T-helper 2 cell treated with Interferon-gamma antibody and Interleukin-4, amounts not matched to agents 5 μg/mL and 100 μg/mL, for 36 hours (primary cell): ENCODE results near the gene ZNF213.
"Not testable (repeated sequence)": the region's sequence is repeated elsewhere in the genome, so short reads cannot be mapped to it uniquely, and the experiment has no call there.

Experiments used
- DNase-seq: peaks from one replicate; pipeline ENCODE4 v3.0.0; 2021; ENCODE audit warnings: low spot score
- H3K27ac Mint-ChIP-seq: one replicate; pipeline ENCODE4 v1.8.0; 2021; ENCODE audit warnings: mild to moderate bottlenecking, mixed read lengths
- H3K27me3 Mint-ChIP-seq: one replicate; pipeline ENCODE4 v1.8.0; 2021; ENCODE audit warnings: low read depth, mixed read lengths
- H3K36me3 Mint-ChIP-seq: one replicate; pipeline ENCODE4 v1.8.0; 2021; ENCODE audit warnings: low read depth, mixed read lengths
- H3K4me1 Mint-ChIP-seq: one replicate; pipeline ENCODE4 v1.8.0; 2021; ENCODE audit warnings: low read depth, mixed read lengths
- H3K4me3 Mint-ChIP-seq: one replicate; pipeline ENCODE4 v1.8.0; 2022; ENCODE audit warnings: mild to moderate bottlenecking, moderate library complexity, mixed read lengths
- H3K9me3 Mint-ChIP-seq: one replicate; pipeline ENCODE4 v1.8.0; 2021; ENCODE audit warnings: mixed read lengths

The ZNF213 gene

GRCh38 chr16:3131755-3132377 lies 3.0 kb upstream of the ZNF213 start:
- peak overlapping the region; percentile 4 for H3K4me3 Mint-ChIP-seq
- peaks cover 26% of the 10 kb centered on the region for H3K36me3 Mint-ChIP-seq
- no peaks in the 10 kb centered on the region for H3K9me3 Mint-ChIP-seq
- H3K27me3 Mint-ChIP-seq: no peaks in the 10 kb centered on the region
- peak overlapping the region; percentile 47 for H3K27ac Mint-ChIP-seq
- peaks cover 41% of the 10 kb centered on the region for H3K4me1 Mint-ChIP-seq
- peak; percentile 34 for DNase-seq

GRCh38 chr16:3133844-3134243 lies 985 bp upstream of the ZNF213 start:
- Mint-ChIP-seq H3K36me3 (peaks cover 20% of the 10 kb centered on the region), H3K9me3 (no peaks in the 10 kb centered on the region), H3K27me3 (no peaks in the 10 kb centered on the region), H3K4me3 (peak overlapping the region; percentile 98), H3K27ac (peak overlapping the region; percentile 94), H3K4me1 (peaks cover 31% of the 10 kb centered on the region)
- DNase-seq: no peak

GRCh38 chr16:3135126-3135715 lies 392 bp downstream of the ZNF213 start:
- peaks cover 12% of the 10 kb centered on the region for H3K36me3 Mint-ChIP-seq
- DNase-seq: no peak
- H3K4me3 Mint-ChIP-seq: peak overlapping the region; percentile 98
- peaks cover 21% of the 10 kb centered on the region for H3K4me1 Mint-ChIP-seq
- no peaks in the 10 kb centered on the region for H3K9me3 Mint-ChIP-seq
- peak overlapping the region; percentile 86 for H3K27ac Mint-ChIP-seq
- H3K27me3 Mint-ChIP-seq: no peaks in the 10 kb centered on the region

GRCh38 chr16:3137267-3137666 lies 2.4 kb downstream of the ZNF213 start:
- peaks cover 14% of the 10 kb centered on the region for H3K36me3 Mint-ChIP-seq
- no peak for DNase-seq
- no peaks in the 10 kb centered on the region for H3K27me3 Mint-ChIP-seq
- no peak overlapping the region for H3K4me3 Mint-ChIP-seq
- H3K9me3 Mint-ChIP-seq: no peaks in the 10 kb centered on the region
- no peak overlapping the region for H3K27ac Mint-ChIP-seq
- peaks cover 15% of the 10 kb centered on the region for H3K4me1 Mint-ChIP-seq

GRCh38 chr16:3138342-3138741 lies 3.5 kb downstream of the ZNF213 start:
- H3K9me3 Mint-ChIP-seq: no peaks in the 10 kb centered on the region
- H3K4me3 Mint-ChIP-seq: no peak overlapping the region
- no peak overlapping the region for H3K27ac Mint-ChIP-seq
- H3K27me3 Mint-ChIP-seq: no peaks in the 10 kb centered on the region
- no peak for DNase-seq
- H3K36me3 Mint-ChIP-seq: peaks cover 15% of the 10 kb centered on the region
- H3K4me1 Mint-ChIP-seq: peaks cover 12% of the 10 kb centered on the region

GRCh38 chr16:3138823-3139426 lies 4.1 kb downstream of the ZNF213 start:
- Mint-ChIP-seq H3K4me1 (peaks cover 10% of the 10 kb centered on the region), H3K4me3 (no peak overlapping the region), H3K9me3 (no peaks in the 10 kb centered on the region), H3K27ac (peak overlapping the region; percentile 20), H3K27me3 (no peaks in the 10 kb centered on the region), H3K36me3 (peaks cover 15% of the 10 kb centered on the region)
- no peak for DNase-seq

GRCh38 chr16:3139561-3139960 lies 4.7 kb downstream of the ZNF213 start:
- H3K27me3 Mint-ChIP-seq, H3K4me1 Mint-ChIP-seq, DNase-seq, H3K4me3 Mint-ChIP-seq, H3K9me3 Mint-ChIP-seq, H3K27ac Mint-ChIP-seq: not testable (repeated sequence)
- H3K36me3 Mint-ChIP-seq: peaks cover 15% of the 10 kb centered on the region

GRCh38 chr16:3140603-3141427 lies 6.0 kb downstream of the ZNF213 start:
- peaks cover 15% of the 10 kb centered on the region for H3K36me3 Mint-ChIP-seq
- H3K4me3 Mint-ChIP-seq: no peak overlapping the region
- H3K9me3 Mint-ChIP-seq: no peaks in the 10 kb centered on the region
- H3K4me1 Mint-ChIP-seq: peaks cover 5% of the 10 kb centered on the region
- H3K27ac Mint-ChIP-seq: no peak overlapping the region
- no peaks in the 10 kb centered on the region for H3K27me3 Mint-ChIP-seq
- DNase-seq: no peak

- no peak for DNase-seq
- Mint-ChIP-seq H3K9me3 (no peaks in the 10 kb centered on the region), H3K36me3 (peaks cover 15% of the 10 kb centered on the region), H3K4me3 (no peak overlapping the region), H3K27ac (no peak overlapping the region), H3K27me3 (no peaks in the 10 kb centered on the region), H3K4me1 (no peaks in the 10 kb centered on the region)
Measured at GRCh38 chr16:3141781-3142311, 7.0 kb downstream of the ZNF213 start.

GRCh38 chr16:3142327-3142726 lies 7.5 kb downstream of the ZNF213 start:
- H3K4me3 Mint-ChIP-seq: no peak overlapping the region

GRCh38 chr16:3142770-3143169 lies 7.9 kb downstream of the ZNF213 start:
- no peak for DNase-seq
- no peaks in the 10 kb centered on the region for H3K9me3 Mint-ChIP-seq
- no peak overlapping the region for H3K27ac Mint-ChIP-seq
- H3K4me3 Mint-ChIP-seq: no peak overlapping the region
- H3K36me3 Mint-ChIP-seq: peaks cover 15% of the 10 kb centered on the region
- H3K27me3 Mint-ChIP-seq: no peaks in the 10 kb centered on the region
- H3K4me1 Mint-ChIP-seq: no peaks in the 10 kb centered on the region

More at GRCh38 chr16:3142327-3142726, 7.5 kb downstream of the ZNF213 start:
- Mint-ChIP-seq H3K9me3 (no peaks in the 10 kb centered on the region), H3K36me3 (peaks cover 15% of the 10 kb centered on the region), H3K4me1 (no peaks in the 10 kb centered on the region), H3K27ac (no peak overlapping the region), H3K27me3 (no peaks in the 10 kb centered on the region)
- DNase-seq: no peak

- Mint-ChIP-seq H3K36me3 (peaks cover 15% of the 10 kb centered on the region), H3K9me3 (no peaks in the 10 kb centered on the region), H3K27me3 (no peaks in the 10 kb centered on the region), H3K4me1 (no peaks in the 10 kb centered on the region), H3K4me3 (no peak overlapping the region), H3K27ac (no peak overlapping the region)
- DNase-seq: no peak
Measured at GRCh38 chr16:3143189-3143588, 8.4 kb downstream of the ZNF213 start.

- Mint-ChIP-seq H3K9me3 (no peaks in the 10 kb centered on the region), H3K4me3 (no peak overlapping the region), H3K36me3 (peaks cover 15% of the 10 kb centered on the region), H3K27ac (no peak overlapping the region), H3K4me1 (no peaks in the 10 kb centered on the region), H3K27me3 (no peaks in the 10 kb centered on the region)
- DNase-seq: no peak
Measured at GRCh38 chr16:3143598-3144320, 8.9 kb downstream of the ZNF213 start.
